NCI-H510A treated with DMSO at 0.1 percent for 48 hours (cell line): ENCODE data around the gene FIGNL2.

ENCODE experiments used
- DNase-seq: peaks from one replicate; lab custom pipeline; 2025; lab: John Stamatoyannopoulos, UW

Gene FIGNL2

DNA sequence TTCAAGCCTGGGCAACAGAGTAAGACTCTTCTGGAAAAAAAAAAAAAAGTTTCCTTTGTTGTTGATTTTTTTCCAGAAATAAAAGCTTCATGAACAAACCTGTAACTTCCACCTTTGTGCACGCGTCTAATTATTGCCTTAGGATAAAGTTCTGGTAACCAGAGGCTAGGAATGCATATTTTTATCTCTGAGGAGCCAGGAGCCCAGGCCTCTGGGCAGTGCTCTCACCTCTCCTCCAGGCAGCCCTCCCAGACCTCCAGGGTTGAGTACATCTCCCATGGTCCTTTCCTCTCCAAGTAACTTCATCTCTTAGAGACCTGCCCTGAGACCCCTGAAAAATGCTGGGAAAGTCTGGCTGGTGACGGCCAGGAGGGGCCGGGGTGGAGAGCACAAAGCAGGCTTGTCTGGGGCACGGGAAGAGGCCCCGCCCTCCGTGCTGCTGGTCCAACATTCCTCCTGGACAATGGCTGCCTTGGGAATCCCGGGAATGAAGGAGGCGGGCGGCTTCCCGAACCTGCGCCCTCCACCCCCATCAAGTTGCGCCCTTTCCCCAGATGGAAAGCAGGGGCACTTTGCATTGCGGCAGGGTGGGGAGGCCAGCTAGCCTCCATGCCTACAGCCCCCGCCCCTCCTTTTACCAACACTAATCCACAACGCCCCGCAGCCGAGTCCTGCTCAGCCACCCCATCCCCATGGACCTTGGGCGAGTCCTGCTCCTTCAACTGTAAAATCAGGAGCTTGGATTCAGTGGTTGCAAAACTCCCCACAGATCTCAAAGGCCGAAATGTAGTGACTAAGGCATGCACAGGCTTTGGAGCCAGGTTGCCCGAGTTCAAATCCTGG lies 7.3 kb upstream of the FIGNL2 start:
- no peak for DNase-seq

DNA sequence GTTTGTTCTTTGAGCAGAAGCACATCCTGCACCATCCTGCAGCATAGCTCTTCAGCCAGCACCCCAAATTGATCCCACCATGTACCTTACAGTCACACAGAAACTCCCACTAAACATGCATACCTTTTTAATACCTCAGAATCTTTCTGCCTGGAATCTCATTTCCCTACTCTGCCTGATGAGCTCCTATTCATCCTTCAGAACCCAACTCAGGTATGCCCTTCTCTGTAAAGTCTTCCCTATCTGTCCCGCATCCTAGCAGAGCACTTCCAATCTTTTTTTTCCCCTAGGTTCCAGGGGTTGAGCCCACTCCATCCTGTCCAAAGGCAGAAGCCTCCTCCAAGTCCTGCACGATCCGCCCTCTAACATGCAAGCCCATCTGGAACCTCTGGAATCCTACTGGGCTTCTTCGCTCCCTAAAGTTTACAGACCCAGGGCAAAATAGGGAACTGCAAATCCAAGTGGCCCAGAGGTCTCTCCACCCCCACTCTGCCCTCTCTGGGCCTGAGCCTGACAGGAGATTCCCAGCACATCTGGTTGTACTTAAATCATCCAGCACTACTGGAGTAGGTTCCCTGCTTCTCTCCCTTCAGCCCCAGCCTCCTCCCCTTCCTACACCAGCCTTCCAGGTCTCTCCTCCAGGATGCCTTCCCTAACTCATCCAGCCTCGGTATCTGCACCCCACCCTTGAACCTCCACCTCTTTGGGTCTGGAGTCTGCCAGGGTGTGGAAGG lies 4.1 kb upstream of the FIGNL2 start:
- DNase-seq, result no peak

DNA sequence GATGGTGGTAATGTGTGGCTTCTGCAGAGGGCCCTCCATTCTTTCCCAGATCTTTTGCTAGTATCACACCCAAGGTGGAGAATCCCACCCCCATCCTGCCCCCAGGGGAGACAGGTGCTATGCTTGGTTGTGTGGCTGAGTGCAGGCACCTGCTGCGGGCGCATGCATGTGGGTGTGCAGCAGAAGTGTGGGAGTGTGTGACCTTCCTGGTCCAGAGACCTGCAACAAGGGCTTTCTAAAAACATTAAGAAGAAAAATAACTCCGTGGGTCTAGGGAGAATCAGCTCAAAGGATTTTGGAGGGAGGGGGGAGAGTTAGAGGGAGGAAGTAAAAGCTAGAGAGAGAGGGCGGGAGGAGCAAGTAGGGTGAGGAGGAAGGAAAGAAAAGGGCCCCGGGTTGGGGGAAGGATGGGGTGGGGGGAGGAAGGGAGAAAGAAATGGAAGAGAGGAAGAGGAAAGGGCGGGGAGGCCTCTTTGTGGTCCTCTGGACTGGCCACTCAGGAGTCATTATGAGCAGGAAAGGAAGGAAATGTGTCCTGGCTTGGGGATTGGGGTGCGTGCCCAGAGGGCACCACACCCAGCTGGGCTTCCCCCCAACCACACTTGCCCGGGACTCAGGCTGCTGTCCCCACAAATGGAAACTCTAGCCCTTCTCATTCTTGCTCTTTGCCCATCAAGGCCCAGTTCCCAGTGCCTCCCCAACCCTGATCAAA lies 3.1 kb upstream of the FIGNL2 start:
- DNase-seq, result no peak

DNA sequence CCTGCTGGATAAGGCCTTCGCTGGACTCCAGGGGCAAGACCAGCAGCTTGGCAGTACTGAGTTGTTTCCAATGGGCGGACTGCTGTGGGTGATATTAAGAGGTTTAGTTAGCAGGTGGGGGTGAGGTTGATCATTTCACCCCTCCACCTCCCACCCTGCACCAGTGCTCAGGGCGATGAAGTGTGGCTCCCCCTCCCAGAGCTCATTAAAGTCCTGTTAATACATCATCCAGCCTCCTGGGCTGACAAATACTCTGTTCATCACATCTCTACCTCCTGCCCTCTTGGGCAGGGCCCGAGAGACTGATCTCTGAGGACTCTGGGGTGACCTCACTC lies 2.4 kb upstream of the FIGNL2 start:
- no peak for DNase-seq

DNA sequence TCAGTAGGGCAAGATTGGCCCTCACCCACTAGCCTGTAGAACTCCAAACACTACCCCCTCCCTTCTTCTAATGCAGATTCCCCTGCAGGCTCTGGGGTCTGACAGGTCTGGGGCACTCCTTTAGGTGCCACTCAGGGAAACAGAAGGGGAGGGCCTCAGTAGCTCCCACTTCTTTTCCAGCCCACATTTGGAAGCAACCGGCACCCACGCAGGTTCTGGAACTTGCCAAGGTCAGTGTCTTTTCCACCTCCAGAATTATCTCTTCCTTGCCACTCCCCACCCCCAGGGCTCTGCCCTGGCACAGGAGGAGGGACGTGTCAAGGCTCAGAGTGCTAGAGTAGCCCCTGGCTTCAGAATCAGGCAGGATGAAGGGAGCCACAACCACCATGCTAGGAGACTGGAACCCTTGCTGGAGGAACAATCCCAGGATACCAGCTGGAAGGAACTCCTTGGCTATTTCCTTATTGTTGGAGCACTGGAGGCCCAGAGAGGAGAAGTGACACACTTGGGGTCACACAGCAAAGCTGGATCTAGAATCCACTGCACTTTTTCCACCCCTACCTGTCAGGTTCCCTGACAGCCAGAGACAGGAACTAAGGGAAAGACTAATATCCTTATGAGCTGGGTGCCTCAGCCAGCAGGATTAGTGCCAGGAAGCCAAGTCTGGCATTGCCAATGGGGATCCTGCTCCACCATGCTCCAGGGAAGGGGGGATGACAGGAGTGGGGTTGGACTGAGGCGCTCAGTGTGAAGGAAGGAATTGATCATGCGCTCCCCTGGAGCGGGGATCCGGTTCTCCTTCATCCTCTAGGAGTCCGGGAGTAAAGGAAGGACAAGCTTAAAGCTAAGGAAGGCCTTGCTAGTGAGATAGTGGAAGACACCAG lies 1.8 kb upstream of the FIGNL2 start:
- no peak for DNase-seq

DNA sequence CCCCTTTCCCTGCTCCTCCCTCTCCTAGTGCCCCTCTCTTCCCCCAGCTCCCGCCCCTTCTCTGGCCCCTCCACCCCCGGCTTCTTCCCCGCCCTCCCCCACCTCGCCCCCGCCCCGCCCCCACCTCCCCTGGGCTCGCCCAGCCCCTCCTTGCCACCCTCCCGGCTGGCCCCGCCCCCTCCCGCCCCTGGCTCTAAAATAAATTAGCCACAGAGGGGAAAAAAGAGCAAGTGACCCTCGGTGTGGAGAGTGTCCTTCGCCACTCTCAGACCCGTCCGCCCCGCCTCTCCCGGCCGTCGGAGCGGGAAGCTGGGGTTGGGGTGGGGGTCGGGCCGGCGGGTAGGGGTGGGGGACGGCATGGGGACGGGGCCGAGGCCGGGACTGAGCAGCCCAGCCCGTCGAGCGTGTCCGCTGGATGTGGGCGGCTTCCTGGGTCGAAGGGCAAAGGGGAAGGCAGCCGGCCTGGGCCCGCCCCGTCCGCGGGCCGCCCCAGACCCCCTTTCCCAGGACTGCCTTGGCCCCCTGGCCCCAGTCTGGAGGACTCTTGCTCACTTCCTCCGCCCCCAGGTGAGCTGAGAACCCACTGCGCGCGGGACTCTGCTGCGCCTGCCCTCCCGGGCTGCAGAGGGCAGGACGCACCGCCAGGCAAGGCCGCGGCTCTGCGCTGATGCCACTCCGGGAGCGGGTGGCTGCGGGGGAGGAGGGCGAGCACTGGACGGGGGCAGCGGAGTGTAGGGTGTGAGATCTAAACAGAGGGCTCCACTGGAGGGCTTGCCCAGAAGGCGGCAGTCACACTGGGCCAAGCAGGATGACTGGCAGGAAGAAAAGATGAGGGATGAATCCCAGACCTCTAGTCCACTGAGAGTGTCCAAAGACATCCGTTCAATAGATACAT lies 570 bp upstream of the FIGNL2 start:
- DNase-seq, result no peak

DNA sequence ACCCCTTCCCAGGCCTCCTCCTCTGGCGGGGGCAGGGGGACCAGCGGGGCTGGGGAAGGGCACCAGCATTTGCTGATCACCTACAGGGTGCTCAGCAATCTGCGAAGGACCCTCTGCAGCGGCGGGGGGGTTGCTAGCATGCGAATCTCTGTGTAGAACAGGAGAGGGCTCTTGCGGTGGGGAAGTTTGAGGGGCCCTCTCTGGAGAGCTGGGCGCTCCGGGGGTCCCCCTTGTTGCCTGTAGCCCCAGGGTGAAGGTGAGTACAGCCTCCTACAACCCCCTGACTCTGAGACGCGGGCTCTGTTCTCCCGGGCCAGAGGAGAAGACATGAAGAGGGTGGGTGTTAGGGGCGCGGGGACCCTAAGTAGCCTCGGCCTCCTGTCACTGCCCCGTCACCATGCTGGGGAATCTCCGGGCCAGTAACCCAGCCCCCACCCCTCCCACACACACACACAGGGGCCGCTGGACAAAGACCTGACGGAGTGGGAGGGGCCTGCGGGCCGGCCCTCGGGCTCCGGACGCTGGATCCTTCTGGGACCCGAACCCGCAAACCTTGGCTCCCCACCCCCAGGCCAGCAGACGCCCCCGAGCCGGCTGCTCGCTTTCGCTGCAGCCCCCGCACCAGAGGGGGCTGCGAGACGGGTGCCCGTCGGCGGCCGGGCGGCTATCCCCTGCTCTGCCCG lies 734 bp downstream of the FIGNL2 start:
- no peak for DNase-seq

DNA sequence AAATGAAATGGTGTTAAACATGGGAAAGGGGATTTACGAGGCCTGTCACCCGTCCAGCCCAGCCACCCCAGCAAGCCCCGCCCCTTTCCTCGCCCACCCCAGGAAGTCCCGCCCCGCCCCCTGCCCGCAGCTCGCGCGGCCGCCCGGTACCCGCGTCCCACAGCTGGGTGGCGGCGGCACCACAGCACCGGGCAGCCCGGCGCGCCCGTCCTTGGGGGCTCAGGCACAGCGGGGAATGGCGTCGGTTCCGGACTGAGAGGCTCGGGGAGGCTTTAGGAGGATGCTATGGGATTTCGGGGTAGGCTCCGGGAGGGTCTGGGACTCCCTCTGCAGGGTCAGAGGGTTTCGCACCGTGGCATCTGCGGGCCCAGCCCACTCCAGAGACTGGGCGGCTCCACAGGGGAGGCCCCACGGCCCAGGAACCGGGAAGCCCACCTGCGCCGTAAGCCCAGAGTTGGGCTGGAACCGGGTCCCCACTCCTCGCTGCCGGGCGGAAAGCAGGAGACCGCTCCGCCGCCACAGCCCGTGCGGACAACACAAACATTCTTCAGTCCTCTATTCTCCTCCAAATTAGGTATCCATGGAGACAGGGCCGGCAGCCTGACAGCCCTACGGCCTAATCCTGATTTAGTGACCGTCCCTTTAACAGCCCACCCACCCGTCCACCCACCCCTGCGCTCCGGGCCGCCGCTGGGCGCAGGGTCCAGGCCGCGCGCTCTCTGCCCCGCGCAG lies 1.4 kb downstream of the FIGNL2 start:
- DNase-seq, result no peak

DNA sequence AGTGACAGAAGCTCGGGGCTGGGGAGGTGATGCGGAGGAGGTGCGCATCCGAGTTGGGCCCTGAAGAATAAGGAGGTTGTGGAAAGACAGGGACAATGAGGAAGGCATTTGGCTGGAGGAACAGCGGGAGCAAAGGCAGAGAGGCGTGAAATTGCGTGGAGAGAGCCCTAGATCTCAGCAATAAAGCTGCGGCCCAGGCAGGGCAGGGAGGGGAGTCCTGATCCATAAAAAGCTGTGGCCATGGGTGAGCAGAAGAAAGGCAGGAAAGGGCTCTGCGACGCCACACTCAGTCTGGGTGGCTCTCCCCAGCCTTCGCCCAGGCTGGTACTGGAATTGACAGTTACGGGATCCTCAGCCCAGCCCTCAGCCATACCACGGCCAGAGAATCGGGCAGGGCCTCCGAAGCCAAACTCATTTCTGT lies 2.2 kb downstream of the FIGNL2 start:
- DNase-seq, result no peak

DNA sequence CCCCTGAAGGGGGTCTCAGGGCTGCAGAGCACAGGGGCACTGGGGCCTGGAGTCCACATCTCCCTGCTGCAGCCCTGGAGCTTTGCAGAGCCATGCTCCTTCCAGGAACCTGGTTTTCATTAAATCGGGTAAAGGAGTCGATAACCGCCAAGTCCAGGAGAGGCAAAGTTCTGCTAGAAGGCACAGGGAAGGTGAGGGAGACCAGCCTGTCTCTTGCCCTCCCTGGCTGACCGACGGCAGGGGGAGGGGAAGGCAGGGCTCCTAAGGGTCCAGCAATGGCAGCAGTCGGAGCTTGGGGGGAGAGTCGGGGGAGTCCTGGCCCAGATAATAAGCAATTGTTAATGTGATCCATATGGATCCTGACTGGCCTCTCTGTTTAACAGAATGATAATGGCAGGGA lies 3.0 kb downstream of the FIGNL2 start:
- no peak for DNase-seq

DNA sequence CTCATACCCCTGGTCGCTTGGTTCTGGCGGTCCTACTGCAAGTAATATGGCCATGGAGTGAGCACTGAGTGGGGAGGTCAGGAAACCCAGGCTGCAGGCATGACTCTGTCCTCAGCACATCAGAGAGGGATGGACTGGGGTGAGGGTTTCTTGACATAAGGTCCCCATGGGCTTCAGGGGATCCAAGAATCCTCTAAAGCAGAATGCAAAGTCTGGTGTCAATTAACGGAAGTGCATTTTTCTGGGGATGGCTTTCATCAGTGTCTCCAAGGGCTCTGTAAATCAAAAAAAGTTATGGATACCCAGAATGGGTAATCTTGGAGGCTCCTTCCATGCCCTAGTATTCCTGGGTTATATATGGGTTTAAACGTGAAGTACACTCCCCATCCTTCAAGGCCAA lies 3.7 kb downstream of the FIGNL2 start:
- no peak for DNase-seq

DNA sequence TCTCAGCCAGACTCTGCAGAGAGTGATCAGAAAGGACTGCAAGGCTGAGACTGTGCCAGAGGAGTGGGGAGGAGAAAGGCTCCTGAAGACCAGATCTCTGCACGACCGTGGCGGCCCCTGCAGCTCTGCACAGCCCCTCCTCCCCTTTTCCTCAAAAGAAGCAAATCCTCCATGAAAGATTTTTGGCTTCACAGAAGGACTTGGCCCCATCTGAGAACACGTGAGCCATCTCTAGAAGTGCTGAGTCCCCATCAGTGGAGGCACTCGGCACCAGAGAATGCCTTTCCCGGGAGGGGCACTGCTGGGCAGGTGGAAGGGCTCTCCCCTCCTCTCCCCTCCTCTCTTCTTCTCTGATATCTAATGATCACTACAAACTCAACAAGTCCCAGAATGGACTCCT lies 6.8 kb downstream of the FIGNL2 start:
- DNase-seq, result no peak

DNA sequence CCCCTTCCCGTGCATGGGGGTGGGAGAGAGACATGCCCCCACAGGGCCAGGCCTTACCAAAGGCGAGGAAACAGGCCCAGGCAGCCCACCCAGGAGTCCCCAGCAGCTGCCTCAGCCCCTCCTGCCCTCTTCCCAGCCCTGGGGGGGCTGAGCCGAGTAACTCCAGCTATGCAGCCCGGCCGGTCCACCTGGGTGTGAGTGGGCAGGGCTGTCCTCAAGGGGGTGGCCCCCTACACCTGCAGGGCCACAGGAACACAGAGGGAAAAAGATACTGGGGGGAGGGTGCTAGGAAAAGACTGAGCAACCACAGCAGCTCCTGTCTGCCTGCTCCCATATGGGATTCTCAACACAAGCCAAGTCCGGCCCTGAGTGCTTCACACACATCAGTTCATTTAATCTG lies 7.6 kb downstream of the FIGNL2 start:
- DNase-seq, result no peak

DNA sequence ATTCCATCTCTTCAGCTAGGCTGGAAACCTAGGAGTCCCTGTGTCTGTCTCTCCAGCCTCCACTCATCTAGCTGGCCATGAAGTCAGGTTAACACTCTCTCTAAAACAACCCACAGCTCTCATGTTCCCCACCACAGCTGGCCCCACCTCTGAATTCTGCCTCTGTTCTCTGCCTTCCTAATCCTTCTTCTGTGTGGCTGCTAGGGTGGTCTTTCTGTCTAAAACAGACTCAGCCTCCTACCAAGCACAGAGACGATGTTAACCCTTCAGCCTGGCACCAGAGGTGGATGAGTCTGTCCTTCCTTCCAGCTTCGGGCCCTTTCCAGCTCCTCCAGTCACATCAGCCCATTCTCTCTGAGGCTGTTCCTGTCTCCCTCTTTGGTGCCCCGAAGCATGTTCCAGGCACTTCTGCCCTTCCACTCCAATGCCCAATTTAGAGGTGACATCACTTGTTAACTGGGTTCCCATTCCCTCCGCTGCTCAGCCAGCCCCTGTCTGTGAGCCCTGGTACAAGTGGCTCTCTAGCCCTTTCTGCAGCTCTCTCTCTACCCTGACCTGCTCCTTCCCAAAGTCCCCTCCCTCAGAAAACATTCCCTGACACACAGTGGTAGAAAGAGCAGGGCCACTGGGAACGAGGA lies 9.1 kb downstream of the FIGNL2 start:
- no peak for DNase-seq

DNA sequence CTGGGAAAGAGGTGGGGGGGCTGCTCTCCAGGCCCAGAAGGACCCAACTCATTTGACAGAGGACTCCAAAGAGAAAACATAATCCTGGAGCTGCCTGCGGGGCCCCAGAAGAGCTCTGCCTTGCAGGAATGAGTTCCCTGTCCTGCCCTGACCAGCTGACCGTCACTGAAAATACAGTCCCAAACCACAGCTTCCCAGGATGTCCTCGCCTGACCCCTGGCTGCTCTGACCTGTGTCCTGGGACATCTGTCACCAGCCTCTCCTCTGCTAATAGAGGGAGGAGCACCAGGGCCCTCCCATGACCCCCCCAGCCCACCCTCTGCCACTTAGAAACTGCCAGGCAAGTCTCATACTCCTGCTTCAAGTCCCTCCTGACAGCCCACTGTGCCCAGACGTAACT lies 9.8 kb downstream of the FIGNL2 start:
- DNase-seq, result no peak

DNA sequence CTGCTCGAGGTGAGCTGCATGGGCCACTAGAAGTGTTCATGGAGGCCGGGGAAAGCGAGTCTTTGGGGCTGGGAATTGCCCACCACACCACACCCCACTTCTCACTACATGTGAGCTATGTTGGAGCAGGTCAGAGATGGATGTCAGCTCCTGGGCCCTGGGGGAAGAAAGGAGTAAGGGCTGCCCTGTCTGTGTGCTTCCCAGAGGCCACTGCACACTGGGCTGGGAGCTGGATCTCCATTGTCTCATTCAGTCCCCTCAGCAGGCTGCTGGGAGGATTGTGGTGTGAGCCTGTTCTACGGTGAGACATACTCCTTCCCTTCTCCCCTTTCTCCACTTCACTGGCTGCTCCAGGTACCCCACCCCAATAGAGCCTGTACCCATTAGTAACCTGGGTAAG lies 10.5 kb downstream of the FIGNL2 start:
- no peak for DNase-seq

DNA sequence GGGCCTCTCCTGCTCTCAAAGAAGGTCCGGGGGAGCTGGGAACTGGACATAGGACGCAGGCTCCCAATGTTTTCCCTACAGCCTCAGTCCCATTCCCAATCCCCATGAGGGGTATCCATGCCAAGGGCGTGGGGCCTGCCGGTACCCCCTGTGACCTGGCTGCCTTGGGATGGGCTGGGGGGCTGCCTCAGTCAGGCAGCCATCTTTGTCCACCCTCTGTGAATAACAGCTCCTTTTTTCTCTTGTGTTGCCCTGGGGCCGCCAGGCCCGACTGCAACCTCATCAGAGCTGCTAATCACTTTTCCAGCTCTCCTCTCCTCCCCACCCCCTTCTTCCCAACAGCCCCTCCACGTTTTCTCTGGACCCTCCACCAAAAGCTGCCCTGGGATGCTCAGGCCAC lies 11.2 kb downstream of the FIGNL2 start:
- no peak for DNase-seq

DNA sequence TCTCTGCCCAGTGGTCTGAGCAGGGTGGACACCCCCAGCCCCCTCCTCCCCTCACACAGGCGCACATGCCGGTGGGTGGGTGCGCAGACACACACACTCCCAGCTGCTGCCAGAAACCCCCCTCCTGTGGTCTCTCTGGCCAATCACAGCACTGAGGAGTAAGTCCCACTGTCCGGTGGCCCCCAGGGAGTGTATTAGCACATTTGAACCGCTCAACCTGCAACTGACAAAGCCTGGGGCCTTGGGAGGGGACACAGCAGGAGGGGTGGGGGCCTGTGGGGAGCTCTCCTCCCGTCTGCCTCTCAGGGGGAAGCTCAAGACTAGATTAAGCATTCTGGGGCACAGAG lies 11.7 kb downstream of the FIGNL2 start:
- no peak for DNase-seq

DNA sequence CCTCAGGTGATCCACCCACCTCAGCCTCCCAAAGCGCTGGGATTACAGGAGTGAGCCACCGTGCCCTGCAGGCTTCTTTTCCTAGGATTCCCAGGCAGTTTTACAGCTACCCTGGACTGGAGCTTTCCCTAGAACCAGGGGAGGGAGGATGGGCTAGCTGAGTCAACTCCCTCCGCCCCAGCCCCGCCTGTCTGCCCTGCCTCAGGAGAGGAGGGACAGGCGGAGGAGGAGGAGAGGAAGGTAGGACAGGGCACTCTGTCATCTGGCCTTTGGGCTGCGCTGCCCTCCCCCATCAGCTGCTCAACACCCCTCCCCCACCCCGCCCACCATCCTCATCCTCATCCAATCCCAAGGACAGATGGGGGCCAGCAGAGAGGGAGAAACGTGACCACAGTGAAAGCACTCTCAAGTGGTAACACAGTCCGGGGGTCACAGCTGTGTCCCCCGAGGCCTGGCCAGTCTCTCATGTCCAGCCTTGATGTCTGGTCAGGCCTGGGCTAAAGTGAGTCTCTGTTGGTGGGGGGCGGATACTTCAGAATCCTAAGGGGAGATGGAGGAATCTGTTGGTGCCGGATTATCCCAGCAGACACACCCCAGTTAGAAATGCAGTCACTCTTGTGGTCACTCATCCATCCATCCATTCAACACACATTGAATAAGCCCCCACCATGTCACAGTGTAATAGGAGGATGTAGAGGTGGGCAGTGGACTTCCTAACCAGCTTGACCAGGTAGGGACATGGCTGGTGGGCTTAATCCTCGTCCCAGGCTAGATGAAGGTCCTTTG lies 12.3 kb downstream of the FIGNL2 start:
- no peak for DNase-seq
